Ascending aorta (tissue), 2 donors: ENCODE data around the gene DGKD. TPM values are rescaled to one million over a fixed set of nuclear protein-coding genes. Genes with fewer than 3 reads are reported as not detected.

Experiments
- DNase-seq, 2 donors: peaks; one replicate each; pipeline ENCODE4 v3.0.0-alpha.2; 2019; ENCODE audit warnings: low spot score in 2 of 2
- H3K27ac ChIP-seq, 2 donors: fragments of 200-600 bp; sonication (generic); one replicate each; pipeline ENCODE4 v1.5.1; 2016 to 2017; ENCODE audit warnings: mild to moderate bottlenecking in 1 of 2
- H3K27me3 ChIP-seq: fragments of 200-600 bp; sonication (generic); one replicate; pipeline ENCODE4 v1.5.1; 2017
- H3K36me3 ChIP-seq, 2 donors: fragments of 200-600 bp; sonication (generic); one replicate each; pipeline ENCODE4 v1.5.1; 2016
- H3K4me1 ChIP-seq, 2 donors: fragments of 200-600 bp; sonication (generic); one replicate each; pipeline ENCODE4 v1.5.1; 2016 to 2017; ENCODE audit warnings: mild to moderate bottlenecking in 1 of 2
- H3K4me3 ChIP-seq, 2 donors: fragments of 200-600 bp; sonication (generic); one replicate each; pipeline ENCODE4 v1.5.1; 2016 to 2017; ENCODE audit warnings: mild to moderate bottlenecking in 1 of 2
- H3K9me3 ChIP-seq, 2 donors: fragments of 200-600 bp; sonication (generic); one replicate each; pipeline ENCODE4 v1.5.1; 2016
- CTCF ChIP-seq, 3 experiments: fragments of 200-600 bp in 2 of 3; fragments of 450-650 bp in 1 of 3; sonication (generic) in 2 of 3; IDR thresholded peaks; one replicate each; pipeline ENCODE4 v1.5.1; 2016 to 2019; ENCODE audit warnings: antibody characterized with exemption in 3 of 3, mild to moderate bottlenecking in 1 of 3, moderate library complexity in 1 of 3
- intact Hi-C: fragments of 100-400 bp; cut with DNase I; formaldehyde crosslinking; loops from one replicate; pipeline ENCODE4 v1.15.1; 2023
- total RNA-seq: library from RNA; depleted of rRNA; stranded (reverse); fragments of >200 nt; gene quantifications from one replicate; pipeline ENCODE4 v1.1.0, GENCODE V29; 2016

The DGKD gene
- total RNA-seq, 1 donor from 2014 or later, result 28.3 TPM

- no peak for TF ChIP-seq CTCF (IDR thresholded peaks at IDR 0.05)
- Histone ChIP-seq H3K4me1 (peaks cover 0 to 6% of the 10 kb centered on the region in 2 donors), H3K9me3 (peaks cover 0 to 10% of the 10 kb centered on the region in 2 donors), H3K27me3 (no peaks in the 10 kb centered on the region), H3K4me3 (no peak overlapping the region), H3K36me3 (no peaks in the 10 kb centered on the region), H3K27ac (no peak overlapping the region)
- intact Hi-C loops, result no loop called here
- DNase-seq, result peak in 1 of 2 donors; percentile 1
Measured at GRCh38 chr2:233363744-233364235, 9.5 kb downstream of the DGKD start.

GRCh38 chr2:233365861-233366520, 11.7 kb downstream of the DGKD start:
- Histone ChIP-seq H3K4me1 (peaks cover 0 to 10% of the 10 kb centered on the region in 2 donors), H3K27ac (no peak overlapping the region), H3K27me3 (no peaks in the 10 kb centered on the region), H3K9me3 (peaks cover 0 to 10% of the 10 kb centered on the region in 2 donors), H3K36me3 (no peaks in the 10 kb centered on the region), H3K4me3 (no peak overlapping the region)
- intact Hi-C loops, result no loop called here
- TF ChIP-seq CTCF (IDR thresholded peaks at IDR 0.05), result no peak
- peak in 1 of 2 donors; percentile 50 for DNase-seq

- Histone ChIP-seq H3K9me3 (peaks cover 0 to 10% of the 10 kb centered on the region in 2 donors), H3K27me3 (no peaks in the 10 kb centered on the region), H3K27ac (no peak overlapping the region), H3K4me3 (no peak overlapping the region), H3K4me1 (peaks cover 0 to 11% of the 10 kb centered on the region in 2 donors), H3K36me3 (no peaks in the 10 kb centered on the region)
- intact Hi-C loops, result no loop called here
- no peak for TF ChIP-seq CTCF (IDR thresholded peaks at IDR 0.05)
- peak in 1 of 2 donors; percentile 15 for DNase-seq
Measured at GRCh38 chr2:233367586-233367985, 13.3 kb downstream of the DGKD start.

GRCh38 chr2:233368756-233369155, 14.5 kb downstream of the DGKD start:
- H3K27ac ChIP-seq, result no peak overlapping the region
- no peaks in the 10 kb centered on the region for H3K36me3 ChIP-seq
- TF ChIP-seq CTCF (IDR thresholded peaks at IDR 0.05), result no peak
- DNase-seq, result peak in 1 of 2 donors; percentile 5
- intact Hi-C loops, result no loop called here
- H3K9me3 ChIP-seq, result peaks cover 0 to 5% of the 10 kb centered on the region in 2 donors
- no peaks in the 10 kb centered on the region for H3K27me3 ChIP-seq
- no peak overlapping the region for H3K4me3 ChIP-seq
- peaks cover 0 to 14% of the 10 kb centered on the region in 2 donors for H3K4me1 ChIP-seq

- TF ChIP-seq CTCF (IDR thresholded peaks at IDR 0.05), result no peak
- H3K27ac ChIP-seq, result no peak overlapping the region
- intact Hi-C loops, result no loop called here
- no peak overlapping the region for H3K4me3 ChIP-seq
- peaks cover 0 to 14% of the 10 kb centered on the region in 2 donors for H3K4me1 ChIP-seq
- peak in 1 of 2 donors; percentile 46 for DNase-seq
- no peaks in the 10 kb centered on the region for H3K36me3 ChIP-seq
- no peaks in the 10 kb centered on the region for H3K9me3 ChIP-seq
- no peaks in the 10 kb centered on the region for H3K27me3 ChIP-seq
Measured at GRCh38 chr2:233369462-233369861, 15.2 kb downstream of the DGKD start.
